SKM-1 (cell line): Measurements from ENCODE around the gene CFAP57.

Experiments used
- DNase-seq: peaks from one replicate; lab custom pipeline; 2025; ENCODE audit not compliant: unreplicated experiment; lab: John Stamatoyannopoulos, UW

CFAP57 gene

DNA sequence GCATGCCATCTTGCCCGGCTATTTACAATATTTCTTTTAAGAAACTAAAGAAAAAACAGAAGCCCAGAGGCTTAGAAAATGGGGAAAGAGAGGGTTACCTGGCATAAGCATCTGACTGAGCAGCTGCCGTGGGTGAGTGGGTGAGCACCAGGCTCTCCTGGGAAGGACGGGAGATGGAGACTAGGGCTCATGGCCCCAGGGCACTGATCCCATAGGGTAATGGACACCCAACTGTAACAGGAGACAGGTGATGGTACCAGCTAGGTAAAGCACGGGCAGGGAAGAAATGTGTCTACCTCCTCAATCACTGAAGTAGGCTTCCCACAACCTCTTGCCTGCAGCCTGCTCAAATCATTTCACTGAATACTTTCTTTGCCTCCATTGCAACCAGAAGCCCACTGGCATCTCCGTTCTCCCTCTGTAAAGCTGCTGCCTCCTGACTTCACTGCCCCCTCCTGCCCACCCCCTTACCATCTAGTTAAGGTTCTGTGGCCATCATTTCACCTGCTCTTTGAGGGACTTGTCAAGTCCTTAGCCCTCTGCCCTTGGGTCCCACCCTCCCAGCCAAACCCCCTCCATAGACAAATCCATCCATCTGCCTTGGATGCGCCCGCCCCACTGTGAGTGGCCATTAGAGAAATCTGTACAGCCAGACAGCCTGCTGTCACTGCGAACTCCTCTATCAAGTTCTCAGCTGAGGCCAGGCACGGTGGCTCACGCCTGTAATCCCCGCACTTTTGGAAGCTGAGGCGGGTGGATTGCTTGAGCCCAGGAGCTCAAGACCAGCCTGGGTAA lies 103.9 kb downstream of the CFAP57 start:
- DNase-seq, result no peak

GRCh38 chr1:43276673-43277072 lies 104.5 kb downstream of the CFAP57 start:
- DNase-seq, result no peak

GRCh38 chr1:43277116-43277876 lies 105.2 kb downstream of the CFAP57 start:
- DNase-seq, result no peak

GRCh38 chr1:43279161-43279560 lies 107.0 kb downstream of the CFAP57 start:
- DNase-seq, result no peak

DNA sequence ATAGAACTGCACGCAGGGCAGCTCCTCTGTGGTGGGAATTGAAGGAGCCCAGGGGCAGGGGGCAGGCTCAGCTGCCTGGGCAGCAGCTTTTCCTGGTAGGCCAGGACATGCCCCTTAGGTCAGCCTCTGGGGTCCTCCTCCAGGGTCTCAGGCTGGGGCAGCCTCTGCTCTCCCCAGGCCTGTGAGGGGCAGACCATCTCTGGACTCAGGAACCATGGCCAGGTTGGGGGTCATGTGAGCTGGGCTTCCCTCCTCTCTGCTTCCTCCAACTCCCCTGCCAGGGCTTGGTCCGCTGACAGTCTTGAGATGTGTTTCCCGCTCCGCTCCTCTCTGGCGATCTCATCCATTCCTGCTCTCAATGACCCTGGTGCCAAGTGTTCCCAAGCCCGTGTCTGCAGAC lies 107.5 kb downstream of the CFAP57 start:
- no peak for DNase-seq

DNA sequence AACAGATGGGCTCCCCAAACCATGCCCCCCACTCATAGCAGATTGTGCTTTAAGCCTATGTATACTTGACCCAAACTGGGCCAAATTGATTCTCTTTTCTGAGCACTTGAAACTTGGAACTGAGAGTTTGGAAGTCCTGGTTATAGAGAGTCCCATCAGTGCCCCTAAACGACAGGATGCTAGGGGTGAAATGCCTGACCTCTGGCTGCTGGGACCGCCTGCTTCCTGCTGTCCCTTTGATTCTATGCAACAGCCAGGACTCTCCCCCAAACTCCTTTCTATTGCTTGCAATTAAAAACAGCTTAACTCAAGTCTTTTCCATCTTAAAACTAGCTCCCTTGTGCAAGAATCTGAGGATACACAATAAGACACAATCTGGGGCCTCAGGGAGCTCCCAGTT lies 108.6 kb downstream of the CFAP57 start:
- no peak for DNase-seq

DNA sequence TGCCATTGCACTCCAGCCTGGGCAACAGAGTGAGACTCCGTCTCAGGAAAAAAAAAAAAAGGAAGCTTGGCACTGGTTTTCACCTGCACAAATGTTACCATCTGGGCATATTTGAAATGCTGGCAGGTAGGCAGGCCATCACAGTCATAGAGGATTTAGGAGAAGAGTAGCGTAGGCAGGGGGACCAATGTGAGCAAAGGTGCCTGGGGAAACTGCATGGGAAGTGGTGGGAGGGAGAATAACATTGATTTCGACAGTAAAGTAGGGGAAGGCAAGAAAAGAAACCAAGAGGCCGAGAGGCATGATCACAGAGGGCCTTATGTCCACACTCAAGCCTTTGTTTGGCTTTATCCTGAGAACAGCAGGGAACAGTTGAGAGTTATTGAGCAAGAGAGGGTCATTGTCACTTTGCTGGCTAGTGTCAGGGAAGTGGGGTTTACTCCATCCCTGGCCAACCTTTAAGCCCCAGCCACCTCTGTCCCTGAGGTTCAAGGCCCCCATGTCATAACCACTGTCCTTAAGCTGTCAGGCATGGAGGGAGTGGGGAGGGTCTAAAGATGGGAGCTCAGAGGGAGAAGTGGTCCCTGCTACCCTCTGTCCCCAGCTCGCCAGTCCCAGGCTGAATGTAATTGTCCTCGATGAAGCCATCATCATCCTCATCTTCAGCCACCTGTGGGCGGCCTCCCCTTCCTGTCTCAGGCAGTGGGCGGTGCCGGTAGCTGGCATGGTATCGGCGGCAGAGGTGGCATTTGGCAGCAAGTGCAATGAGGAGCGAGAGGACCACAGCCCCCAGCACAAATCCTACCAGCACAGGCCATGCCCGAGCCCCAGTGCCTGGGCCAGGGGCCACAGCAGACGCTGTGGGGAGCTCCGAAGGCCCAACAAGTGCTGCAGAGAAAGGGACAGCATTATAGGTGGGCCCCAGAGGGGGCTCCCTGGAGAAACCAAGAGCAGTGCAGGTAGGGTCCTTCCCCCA lies 110.4 kb downstream of the CFAP57 start:
- no peak for DNase-seq

DNA sequence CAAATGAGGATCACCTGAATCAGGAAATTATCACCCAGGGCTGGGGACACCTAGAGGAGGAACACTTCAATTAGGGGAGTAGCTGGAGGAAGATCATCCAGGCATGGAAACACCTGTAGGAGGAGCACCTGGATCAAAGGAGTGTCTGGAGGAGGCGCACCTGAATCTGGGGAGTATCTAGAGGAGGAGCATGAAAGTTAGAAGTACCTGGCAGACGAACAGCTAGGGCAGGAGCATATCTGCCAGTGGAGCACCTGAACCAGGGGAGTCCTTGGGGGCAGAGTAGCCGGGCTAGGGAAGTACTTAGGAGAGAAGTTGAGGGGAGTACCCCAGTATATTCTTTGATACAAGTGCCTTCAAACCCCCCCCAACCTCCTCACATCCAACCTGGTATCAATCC lies 111.9 kb downstream of the CFAP57 start:
- no peak for DNase-seq

DNA sequence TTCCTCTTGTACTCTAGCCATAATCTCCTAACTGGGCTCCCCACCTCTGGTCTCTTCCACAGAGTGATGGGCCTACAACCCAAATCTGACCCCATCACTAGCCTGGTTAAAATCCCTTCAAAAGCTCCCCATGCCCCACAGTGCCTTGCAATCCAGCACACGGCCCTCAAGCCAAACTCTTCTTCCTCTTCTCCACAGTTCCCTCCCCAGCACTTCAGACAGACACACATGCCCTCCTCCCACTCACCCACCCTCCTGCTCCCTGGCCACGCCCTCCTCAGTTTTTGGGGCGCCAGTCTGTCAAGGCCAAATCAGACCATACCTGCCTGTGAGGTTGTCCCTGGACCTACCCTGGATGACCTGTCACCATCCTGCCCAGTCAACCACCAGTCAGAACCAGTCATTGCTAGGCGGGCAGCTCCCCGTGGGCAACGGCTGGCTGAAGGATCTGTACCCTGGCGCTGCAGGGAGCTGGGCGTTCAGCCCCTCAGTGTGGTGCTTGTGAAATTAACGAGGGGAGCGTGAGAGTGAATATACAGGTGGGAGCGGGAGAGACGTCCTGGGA lies 112.5 kb downstream of the CFAP57 start:
- no peak for DNase-seq

DNA sequence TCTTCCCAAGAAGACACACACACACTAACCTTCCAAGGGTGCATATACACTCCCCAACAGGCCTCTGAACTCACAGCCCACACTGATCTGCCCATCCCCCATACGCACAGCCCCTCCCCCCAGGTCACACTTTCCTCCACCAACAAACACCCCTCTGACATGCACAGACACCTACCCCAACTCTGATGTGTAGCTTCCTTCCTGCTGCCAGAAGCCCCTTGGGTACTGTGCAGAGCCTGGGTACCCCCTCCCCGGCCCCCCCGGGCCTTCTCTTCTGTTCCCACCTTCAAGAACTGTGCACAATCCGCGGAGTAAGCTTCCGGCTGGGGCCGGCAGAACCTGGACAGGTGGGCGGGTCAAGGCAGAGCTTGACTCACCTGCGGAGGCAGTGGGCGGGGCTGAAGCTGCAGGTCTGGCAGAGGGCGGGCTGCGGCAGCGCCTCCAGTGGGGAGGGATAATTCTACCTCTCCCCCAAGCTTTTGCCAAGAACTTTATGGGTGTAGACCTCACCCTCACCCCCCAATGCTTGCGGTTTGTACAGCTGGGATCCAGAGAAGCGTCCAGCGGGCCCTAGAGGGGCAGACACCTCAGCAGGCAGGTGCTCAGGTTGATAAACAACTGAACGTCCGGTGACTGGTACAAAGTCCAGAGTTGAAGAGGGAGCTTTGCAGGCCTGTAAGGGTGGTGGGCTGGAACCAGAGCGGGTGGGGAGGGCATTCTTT lies 113.3 kb downstream of the CFAP57 start, which contains the start of gene C1orf210:
C1orf210 (minus strand) TSS at position 313 of the 722 bp plus-strand sequence. CDS start 2,311 bp downstream, outside the sequence.
- no peak for DNase-seq

DNA sequence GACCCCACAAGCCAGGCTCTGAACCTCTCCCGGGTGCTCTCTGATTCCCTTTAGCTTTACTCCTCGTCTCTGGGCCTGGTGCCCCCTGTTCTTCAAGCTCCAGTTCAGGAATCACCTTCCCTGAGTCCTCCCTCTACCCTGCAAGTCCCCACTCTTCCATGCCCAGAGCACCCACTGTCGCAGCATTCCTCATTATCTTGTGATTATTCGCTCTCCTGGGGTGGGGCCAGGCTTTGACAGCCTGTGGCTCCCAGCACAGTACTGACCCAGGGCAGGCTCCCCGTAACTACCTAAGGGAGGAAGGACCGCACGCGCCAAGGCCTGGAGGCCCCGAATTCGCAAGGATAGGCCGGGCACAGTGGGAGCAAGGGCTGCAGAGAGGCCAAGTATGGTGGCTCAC lies 114.0 kb downstream of the CFAP57 start:
- DNase-seq, result no peak

DNA sequence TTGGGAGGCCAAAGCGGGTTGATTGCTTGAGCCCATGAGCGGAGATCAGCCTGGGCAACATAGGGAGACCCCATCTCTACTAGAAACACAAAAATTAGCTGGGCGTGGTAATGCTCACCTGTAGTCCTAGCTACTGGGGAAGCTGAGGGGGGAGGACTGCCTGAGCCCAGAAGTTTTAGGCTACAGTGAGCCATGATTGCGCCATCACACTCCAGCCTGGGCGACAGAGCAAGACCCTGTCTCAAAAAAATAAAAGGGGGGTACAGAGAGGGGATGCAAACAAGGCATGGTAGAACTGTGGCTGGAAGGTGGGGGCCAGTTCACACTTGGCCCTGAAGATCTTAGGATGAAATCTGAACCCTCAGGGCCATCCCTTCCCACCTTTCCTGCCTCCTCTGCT lies 114.4 kb downstream of the CFAP57 start:
- DNase-seq, result no peak

DNA sequence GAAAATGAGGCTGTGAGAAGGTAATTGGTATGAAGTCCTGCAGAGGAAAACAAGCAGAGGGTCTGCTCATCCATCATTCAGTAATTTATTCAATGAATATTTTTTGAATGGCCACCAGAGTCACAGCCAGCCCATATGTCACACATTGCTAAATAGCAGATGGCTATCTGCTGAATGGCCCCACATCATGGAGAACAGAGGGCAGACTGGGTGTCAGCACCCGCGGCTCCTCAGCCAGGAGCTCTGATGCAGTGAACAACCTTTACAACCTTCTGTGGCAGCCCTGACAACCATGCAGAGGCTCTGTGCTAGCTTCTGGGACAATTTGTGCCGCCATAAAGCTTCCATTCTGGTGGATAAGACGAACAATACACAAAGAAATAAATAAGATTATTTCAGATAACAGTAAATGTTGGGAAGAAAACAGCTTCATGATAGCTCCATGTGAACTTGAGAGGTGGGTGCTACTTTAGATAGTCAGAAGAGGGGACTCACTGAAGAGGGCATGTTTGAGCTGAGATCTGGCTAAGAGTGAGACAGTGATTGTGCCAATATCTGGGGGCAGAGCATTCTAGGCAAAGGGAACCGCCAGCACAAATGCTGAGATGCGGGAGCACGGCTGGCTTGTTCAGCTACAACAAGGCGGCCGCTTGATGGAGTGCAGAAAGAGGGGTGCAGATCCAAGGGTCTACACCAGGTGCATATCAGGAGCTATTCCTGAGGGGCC lies 116.1 kb downstream of the CFAP57 start:
- DNase-seq, result no peak

DNA sequence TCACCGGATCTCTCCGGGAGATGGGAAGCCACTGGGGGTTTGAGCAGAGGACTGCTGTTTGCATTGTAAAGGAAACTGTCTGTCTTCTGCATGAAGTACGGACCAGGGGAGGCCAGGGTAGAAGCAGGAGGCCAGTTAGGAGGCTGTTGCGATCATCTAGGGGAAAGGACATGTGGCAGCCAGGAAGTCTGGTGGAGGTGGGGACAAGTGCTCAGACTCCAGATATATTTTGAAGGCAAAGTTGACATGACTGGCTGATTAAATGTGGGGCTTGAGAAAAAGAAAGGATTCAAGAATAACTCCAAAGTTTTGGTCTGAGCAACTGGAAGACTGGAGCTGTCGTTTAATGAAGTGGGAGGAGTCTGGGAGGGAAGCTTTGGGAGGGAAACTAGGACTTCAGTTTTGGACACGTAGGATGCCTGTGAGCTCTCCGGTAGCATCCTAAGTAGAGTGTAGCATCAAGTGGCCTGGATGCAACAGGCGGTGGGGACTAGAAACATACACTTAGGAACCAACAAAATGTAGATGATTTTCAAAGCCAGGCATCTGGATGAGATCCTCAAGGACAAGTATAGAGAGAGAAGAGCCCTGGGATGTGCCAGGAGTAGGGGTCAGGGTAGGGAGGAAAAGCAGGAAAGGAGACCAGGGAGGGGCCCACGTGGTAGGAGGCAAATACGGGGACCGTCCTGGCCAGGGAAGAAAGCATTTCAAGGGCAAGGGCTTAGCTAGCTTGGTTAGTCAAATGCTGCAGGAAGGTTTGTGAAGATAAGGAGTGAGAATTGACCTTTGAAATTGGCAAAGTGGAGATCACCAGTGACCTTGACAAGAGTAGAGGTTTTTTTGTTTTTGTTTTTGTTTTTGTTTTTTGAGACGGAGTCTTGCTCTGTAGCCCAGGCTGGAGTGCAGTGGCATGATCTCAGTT lies 116.9 kb downstream of the CFAP57 start:
- no peak for DNase-seq

DNA sequence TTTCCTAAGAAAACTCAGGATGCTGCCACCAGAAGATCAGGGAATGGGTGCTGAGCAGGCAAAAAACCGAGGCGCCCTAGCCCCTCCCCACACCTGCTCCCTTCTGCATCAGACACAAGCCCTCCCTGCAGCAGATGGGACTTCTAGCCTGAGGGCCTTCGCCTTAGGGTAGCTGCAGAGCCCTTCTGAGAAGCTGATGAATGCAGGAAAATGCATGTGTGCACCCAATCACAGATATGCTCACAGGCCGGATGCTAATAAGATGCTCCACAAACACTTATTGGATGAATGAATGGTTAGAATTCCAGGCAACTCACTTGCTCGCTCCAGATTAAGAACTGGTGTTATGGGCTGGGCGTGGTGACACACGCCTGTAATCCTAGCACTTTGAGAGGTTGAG lies 120.1 kb downstream of the CFAP57 start:
- DNase-seq, result no peak

DNA sequence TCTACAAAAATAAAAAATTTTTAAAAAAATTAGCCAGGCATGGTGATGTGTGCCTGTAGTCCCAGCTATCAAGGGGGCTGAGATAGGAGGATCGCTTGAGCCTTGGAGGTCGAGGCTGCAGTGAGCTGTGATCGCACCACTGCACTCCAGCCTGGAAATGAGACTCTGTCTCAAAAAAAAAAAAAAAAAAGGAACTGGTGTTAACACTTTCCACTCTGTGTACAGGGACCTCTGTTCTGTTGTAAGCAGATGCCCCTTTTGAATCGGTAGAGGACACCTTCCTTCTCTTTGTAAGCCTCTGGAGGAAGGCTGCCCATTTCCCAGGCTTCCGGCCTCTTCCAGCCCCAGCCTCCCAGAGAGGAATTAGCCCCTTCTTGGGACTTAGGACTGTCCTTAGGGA lies 120.5 kb downstream of the CFAP57 start:
- no peak for DNase-seq

GRCh38 chr1:43293176-43293575 lies 121.0 kb downstream of the CFAP57 start:
- no peak for DNase-seq
